HCT116 (cell line): ENCODE data around the gene IL21R. TPM values are rescaled to one million over a fixed set of nuclear protein-coding genes. Genes with fewer than 3 reads are reported as not detected.

Experiments
- ATAC-seq: fragments of 200-7000 bp; cut with Tn5 transposase; 2 replicates; pipeline ENCODE4 v1.9.1; 2020; ENCODE audit warnings: mild to moderate bottlenecking, moderate library complexity
- BruUV-seq: library from RNA; stranded (reverse); fragments of 400-500 nt; replicated peaks from 2 replicates; lab custom pipeline; 2021; lab: Mats Ljungman, UMichigan
- CTCF ChIA-PET: fragments of 300-600 bp; sonication (Branson Sonifier 250); formaldehyde crosslinking; loops from one replicate; lab custom pipeline; 2021; ENCODE audit warnings: antibody characterized with exemption; lab: Charles Lee
- POLR2A ChIA-PET: fragments of 300-600, 350-600 bp; sonication (Branson Sonifier 250); formaldehyde crosslinking; loops from one replicate; lab custom pipeline; 2021; ENCODE audit warnings: antibody characterized with exemption; lab: Charles Lee
- RAD21 ChIA-PET, 2 experiments: fragments of 300-600 bp; sonication (Branson Sonifier 250); formaldehyde crosslinking; loops; one replicate each; lab custom pipeline; 2023; ENCODE audit warnings: low total read pairs in 2 of 2; ENCODE audit not compliant: uncharacterized antibody in 2 of 2, unreplicated experiment in 2 of 2, low non-redundant PET in 1 of 2; lab: Charles Lee
- DNase-seq: peaks from one replicate; pipeline ENCODE4 v3.0.0-alpha.2; 2010; ENCODE audit warnings: low read depth, low spot score
- H2AFZ ChIP-seq: fragments of 200-600 bp; shearing (Covaris generic), sonication (generic); 2 replicates; pipeline ENCODE4 v1.6.1; 2017; ENCODE audit warnings: low read depth, mixed run types, mixed read lengths, antibody characterized with exemption, low read length; ENCODE audit not compliant: poor library complexity, severe bottlenecking
- H3K27ac ChIP-seq: 2 replicates; pipeline ENCODE4 v1.5.1; 2012; ENCODE audit warnings: low read depth, low read length
- H3K27me3 ChIP-seq: fragments of 200-600 bp; sonication (generic); 2 replicates; pipeline ENCODE4 v1.6.1; 2016; ENCODE audit warnings: mixed run types, low read length, mixed read lengths; ENCODE audit not compliant: insufficient read depth
- H3K36me3 ChIP-seq, 2 experiments: fragments of 200-500 bp in 1 of 2; fragments of 200-600 bp in 1 of 2; sonication (Bioruptor generic) in 1 of 2; sonication (generic) in 1 of 2; 2 replicates each; pipeline versions ENCODE4 v1.5.1 to v1.6.1; 2014 to 2016; ENCODE audit warnings: low read length in 2 of 2, inconsistent platforms in 1 of 2, mixed read lengths in 1 of 2, mixed run types in 1 of 2; ENCODE audit not compliant: insufficient read depth in 2 of 2, control insufficient read depth in 1 of 2
- H3K4me1 ChIP-seq, 2 experiments: fragments of 200-600 bp in 1 of 2; sonication (generic) in 1 of 2; 2 replicates each; pipeline versions ENCODE4 v1.5.1 to v1.6.1; 2012 to 2017; ENCODE audit warnings: low read length in 2 of 2, inconsistent platforms in 1 of 2, mild to moderate bottlenecking in 1 of 2, mixed read lengths in 1 of 2, mixed run types in 1 of 2, moderate library complexity in 1 of 2; ENCODE audit not compliant: insufficient read depth in 2 of 2, control insufficient read depth in 1 of 2
- H3K4me2 ChIP-seq: fragments of 200-600 bp; sonication (generic); 2 replicates; pipeline ENCODE4 v1.6.1; 2017; ENCODE audit warnings: mixed run types, low read length, mixed read lengths
- H3K4me3 ChIP-seq, 2 experiments: fragments of 200-600 bp in 1 of 2; sonication (generic) in 1 of 2; replicated peaks in 1 of 2; 2 replicates each; pipeline ENCODE4 v1.5.1; 2011 to 2016; ENCODE audit warnings: low read length in 2 of 2, control low read depth in 1 of 2, low read depth in 1 of 2, mild to moderate bottlenecking in 1 of 2, mixed read lengths in 1 of 2, mixed run types in 1 of 2
- H3K79me2 ChIP-seq: fragments of 200-600 bp; sonication (generic); 2 replicates; pipeline ENCODE4 v1.6.1; 2017; ENCODE audit warnings: mild to moderate bottlenecking, mixed run types, low read length, moderate library complexity, mixed read lengths; ENCODE audit not compliant: insufficient read depth
- H3K9ac ChIP-seq: fragments of 200-600 bp; sonication (generic); 2 replicates; pipeline ENCODE4 v1.6.1; 2016; ENCODE audit warnings: low read length, mixed read lengths
- H3K9me2 ChIP-seq: fragments of 200-600 bp; sonication (generic), shearing (Covaris generic); 2 replicates; pipeline ENCODE4 v1.6.1; 2017; ENCODE audit warnings: mixed run types, mild to moderate bottlenecking, moderate library complexity; ENCODE audit not compliant: insufficient read depth
- H3K9me3 ChIP-seq, 2 experiments: fragments of 200-500 bp in 1 of 2; fragments of 200-600 bp in 1 of 2; sonication (Bioruptor generic) in 1 of 2; sonication (generic) in 1 of 2; 2 replicates each; pipeline ENCODE4 v1.6.1; 2014 to 2017; ENCODE audit warnings: low read length in 2 of 2, mixed read lengths in 2 of 2, inconsistent platforms in 1 of 2, low read depth in 1 of 2, mild to moderate bottlenecking in 1 of 2, mixed run types in 1 of 2, moderate library complexity in 1 of 2; ENCODE audit not compliant: control insufficient read depth in 1 of 2, insufficient read depth in 1 of 2
- H4K20me1 ChIP-seq: fragments of 200-600 bp; sonication (generic), shearing (Covaris generic); 2 replicates; pipeline ENCODE4 v1.6.1; 2017; ENCODE audit warnings: mixed run types, mild to moderate bottlenecking, moderate library complexity; ENCODE audit not compliant: insufficient read depth
- EGR1 ChIP-seq: IDR thresholded peaks from 2 replicates; pipeline ENCODE4 v1.6.1; 2012; ENCODE audit warnings: low read depth
- RAD21 ChIP-seq: IDR thresholded peaks from 2 replicates; pipeline ENCODE4 v1.6.1; 2012; ENCODE audit warnings: low read depth, mild to moderate bottlenecking
- ZNF274 ChIP-seq: fragments of 200-500 bp; sonication (Bioruptor generic); IDR thresholded peaks from 2 replicates; pipeline ENCODE4 v1.6.1; 2014; ENCODE audit warnings: mild to moderate bottlenecking, low read depth, low read length, inconsistent platforms
- intact Hi-C: fragments of 100-400 bp; cut with micrococcal nuclease; formaldehyde crosslinking; loops from 2 replicates; pipeline ENCODE4 v1.10.0; 2022
- total RNA-seq: library from RNA; stranded (reverse); gene quantifications from one replicate; pipeline ENCODE4 v1.2.1, GENCODE V29; 2021; ENCODE audit not compliant: unreplicated experiment
- TF ChIP-seq, protein P1 (sequence below), 3 experiments: fragments of 200-600 bp in 1 of 3; sonication (generic) in 1 of 3; IDR thresholded peaks in 2 of 3; conservative IDR thresholded peaks in 1 of 3; 2 replicates each; pipeline ENCODE4 v1.5.1; 2012 to 2017; ENCODE audit warnings: low read depth in 2 of 3, low read length in 2 of 3, antibody characterized with exemption in 1 of 3, borderline replicate concordance in 1 of 3, control low read depth in 1 of 3, mild to moderate bottlenecking in 1 of 3, mixed read lengths in 1 of 3, mixed run types in 1 of 3, moderate library complexity in 1 of 3; ENCODE audit not compliant: insufficient read depth in 1 of 3

The IL21R gene
- total RNA-seq, 1 experiment from 2014 or later, result 1.2 TPM

- ChIA-PET POLR2A (no interaction called here), RAD21 (no interaction called here), CTCF (interaction anchor here (1.2 kb wide), 1 partner anchor 9 kb away, joined by 3 read pairs; no protein-coding TSS in a partner anchor)
- TF ChIP-seq RAD21 (no peak), EGR1 (no peak)
- no peak for ATAC-seq
- Histone ChIP-seq H3K79me2 (no peaks in the 10 kb centered on the region), H3K9me2 (no peaks in the 10 kb centered on the region), H3K27ac (no peak overlapping the region), H3K9me3 (no peaks in the 10 kb centered on the region), H4K20me1 (no peaks in the 10 kb centered on the region), H2AFZ (no peak overlapping the region), H3K4me3 (no peak overlapping the region), H3K9ac (no peak overlapping the region), H3K36me3 (peaks cover 0 to 3% of the 10 kb centered on the region in 2 experiments; a peak in 2 of 4 replicates), H3K4me1 (no peaks in the 10 kb centered on the region), H3K27me3 (no peaks in the 10 kb centered on the region), H3K4me2 (no peak overlapping the region)
- BruUV-seq, result no TSS peak
- no peak for DNase-seq
- intact Hi-C loops, result loop anchor here (5.0 kb wide), 1 partner anchor 222 kb away; no protein-coding TSS in a partner anchor
Observed at GRCh38 chr16:27458987-27459688, 57.2 kb downstream of the IL21R start.

DNA sequence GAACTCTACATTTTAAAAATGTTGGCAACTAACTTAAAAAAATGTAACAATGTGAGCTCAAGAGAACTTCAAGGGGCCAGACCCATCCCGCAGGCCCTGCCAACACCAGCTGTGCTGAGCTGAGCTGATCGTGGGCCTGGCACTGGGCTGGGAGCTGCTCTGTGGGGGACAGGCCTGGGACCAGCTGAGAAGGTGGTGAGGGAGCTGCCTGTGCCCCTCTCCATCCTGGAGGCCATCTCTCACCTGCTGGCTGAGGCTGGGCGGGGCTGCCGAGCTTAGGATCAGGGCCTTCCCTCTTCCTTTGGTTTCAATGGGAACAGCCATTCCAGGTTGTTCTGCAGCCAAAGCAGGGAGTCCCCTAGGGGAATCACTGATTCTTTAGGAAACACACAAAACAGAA is 58.2 kb downstream of the IL21R start:
- BruUV-seq, result no TSS peak
- Histone ChIP-seq H3K27me3 (no peaks in the 10 kb centered on the region), H3K9ac (no peak overlapping the region), H3K9me3 (no peaks in the 10 kb centered on the region), H3K4me3 (no peak overlapping the region), H3K9me2 (no peaks in the 10 kb centered on the region), H3K4me1 (no peaks in the 10 kb centered on the region), H2AFZ (no peak overlapping the region), H3K79me2 (no peaks in the 10 kb centered on the region), H3K27ac (no peak overlapping the region), H3K4me2 (no peak overlapping the region), H4K20me1 (no peaks in the 10 kb centered on the region), H3K36me3 (peaks cover 0 to 3% of the 10 kb centered on the region in 2 experiments; a peak in 2 of 4 replicates)
- POLR2A ChIA-PET, result no interaction called here
- intact Hi-C loops, result no loop called here
- DNase-seq (no peak), ATAC-seq (no peak)
- TF ChIP-seq, protein P1, sequence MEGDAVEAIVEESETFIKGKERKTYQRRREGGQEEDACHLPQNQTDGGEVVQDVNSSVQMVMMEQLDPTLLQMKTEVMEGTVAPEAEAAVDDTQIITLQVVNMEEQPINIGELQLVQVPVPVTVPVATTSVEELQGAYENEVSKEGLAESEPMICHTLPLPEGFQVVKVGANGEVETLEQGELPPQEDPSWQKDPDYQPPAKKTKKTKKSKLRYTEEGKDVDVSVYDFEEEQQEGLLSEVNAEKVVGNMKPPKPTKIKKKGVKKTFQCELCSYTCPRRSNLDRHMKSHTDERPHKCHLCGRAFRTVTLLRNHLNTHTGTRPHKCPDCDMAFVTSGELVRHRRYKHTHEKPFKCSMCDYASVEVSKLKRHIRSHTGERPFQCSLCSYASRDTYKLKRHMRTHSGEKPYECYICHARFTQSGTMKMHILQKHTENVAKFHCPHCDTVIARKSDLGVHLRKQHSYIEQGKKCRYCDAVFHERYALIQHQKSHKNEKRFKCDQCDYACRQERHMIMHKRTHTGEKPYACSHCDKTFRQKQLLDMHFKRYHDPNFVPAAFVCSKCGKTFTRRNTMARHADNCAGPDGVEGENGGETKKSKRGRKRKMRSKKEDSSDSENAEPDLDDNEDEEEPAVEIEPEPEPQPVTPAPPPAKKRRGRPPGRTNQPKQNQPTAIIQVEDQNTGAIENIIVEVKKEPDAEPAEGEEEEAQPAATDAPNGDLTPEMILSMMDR (IDR thresholded peaks at IDR 0.05 in 2 of 3, conservative IDR thresholded peaks at IDR 0.05 in 1 of 3; ENCODE audit: borderline replicate concordance in 1 of 3, insufficient read depth in 1 of 3, low read depth in 2 of 3, low read length in 2 of 3), result no peak
- no peak for TF ChIP-seq ZNF274
- CTCF ChIA-PET, result no interaction called here
- RAD21 ChIA-PET, result no interaction called here
